NCI-H2081 (cell line): ENCODE measurements around the gene RNF213.

Experiments
- DNase-seq, 2 experiments: peaks; one replicate each; lab custom pipeline; 2025; lab: John Stamatoyannopoulos, UW

Gene RNF213

DNA sequence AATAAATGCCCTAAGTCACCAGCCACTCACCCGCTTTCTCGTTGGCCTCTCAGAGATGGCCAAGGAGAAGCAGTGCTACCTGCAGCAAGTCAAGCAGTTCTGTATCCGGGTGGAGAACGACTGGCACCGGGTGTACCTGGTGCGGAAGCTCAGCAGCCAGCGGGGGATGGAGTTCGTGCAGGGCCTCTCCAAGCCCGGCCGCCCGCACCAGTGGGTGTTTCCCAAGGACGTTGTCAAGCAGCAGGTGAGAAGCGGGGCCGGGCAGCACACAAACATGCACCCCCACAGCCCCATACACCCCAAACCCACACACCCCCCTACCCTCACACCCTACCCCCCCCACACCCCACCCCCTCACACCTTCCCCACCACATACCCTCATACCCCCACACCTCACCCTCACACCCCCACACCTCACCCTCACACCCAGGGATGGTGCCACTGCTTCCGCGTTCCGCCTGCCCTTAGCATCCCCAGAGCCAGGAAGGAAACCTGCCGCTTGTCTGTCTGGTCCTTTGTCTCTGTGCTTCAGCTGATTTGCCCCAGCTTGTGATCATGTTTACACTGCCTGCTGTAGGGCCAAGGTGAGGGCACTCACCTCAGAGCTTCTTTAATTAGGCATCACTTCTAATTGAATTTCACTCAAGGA lies 112.4 kb downstream of the RNF213 start:
- no peak for DNase-seq

DNA sequence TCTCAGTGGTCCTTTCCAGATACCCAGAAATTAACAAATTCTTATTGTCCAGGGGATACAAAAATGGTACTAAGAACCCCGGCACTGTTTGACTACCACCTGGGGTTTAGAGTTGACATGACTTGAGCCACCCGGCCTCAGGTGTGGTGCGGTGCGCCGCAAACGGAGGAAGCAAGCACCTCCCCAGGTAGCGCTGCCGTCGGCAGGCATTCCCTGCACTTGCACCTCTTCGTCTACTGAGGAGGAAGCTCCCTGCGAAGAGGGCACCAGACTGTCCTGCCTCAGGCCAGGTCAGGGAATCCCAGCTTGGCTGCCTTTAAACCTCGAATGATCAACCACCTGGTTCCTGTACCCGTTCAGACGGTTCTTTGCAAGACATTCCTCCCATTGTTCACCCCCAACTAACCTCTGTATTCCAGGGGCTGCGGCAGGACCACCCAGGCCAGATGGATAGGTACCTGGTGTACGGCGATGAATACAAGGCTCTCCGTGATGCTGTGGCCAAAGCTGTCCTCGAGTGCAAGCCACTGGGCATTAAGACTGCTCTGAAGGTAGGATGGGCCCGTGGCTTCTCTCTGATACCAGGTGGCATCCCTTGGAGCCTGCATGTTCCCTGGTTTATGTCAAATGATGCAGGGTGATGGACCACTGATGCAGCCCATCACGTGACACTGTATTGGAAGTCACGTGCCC lies 113.5 kb downstream of the RNF213 start:
- DNase-seq, result no peak

DNA sequence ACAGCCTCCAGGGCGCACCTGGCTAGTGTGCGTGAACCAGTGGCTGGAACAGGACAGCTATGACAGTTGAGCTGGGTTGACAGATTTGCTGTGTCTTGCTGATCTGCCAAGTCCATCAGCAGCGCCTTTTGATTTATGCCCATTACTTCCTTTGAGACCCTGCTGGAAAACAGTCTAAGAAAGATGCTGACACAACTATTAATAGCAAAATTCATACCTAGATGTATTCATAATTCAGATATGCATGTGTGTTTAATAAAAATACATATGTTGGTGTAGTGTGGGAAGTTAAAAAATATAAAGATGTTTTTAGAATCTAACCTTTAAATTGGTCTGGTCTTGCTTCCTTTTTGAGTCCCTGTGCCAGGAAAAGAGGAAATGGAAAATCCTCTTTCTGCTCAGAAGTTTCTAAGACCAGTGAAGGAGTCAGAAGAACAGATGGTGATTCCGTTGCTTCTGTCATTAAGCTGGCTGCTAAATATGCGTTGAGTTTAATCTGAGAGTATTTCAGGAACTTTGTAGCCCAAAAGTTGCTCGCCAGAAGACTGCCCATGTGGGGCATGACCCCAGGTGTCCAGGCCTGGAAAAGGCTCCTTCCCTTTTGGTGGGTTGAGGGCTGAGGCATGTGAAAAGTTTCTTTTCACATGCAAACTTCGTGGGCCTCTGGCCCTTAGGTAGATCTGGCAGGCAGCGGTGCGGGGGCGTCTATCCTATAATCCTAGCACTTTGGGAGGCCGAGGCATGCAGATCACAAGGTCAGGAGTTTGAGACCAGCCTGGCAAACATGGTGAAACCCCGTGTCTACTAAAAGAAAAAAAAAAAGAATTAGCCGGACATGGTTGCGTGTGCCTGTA lies 114.3 kb downstream of the RNF213 start:
- DNase-seq, result no peak

DNA sequence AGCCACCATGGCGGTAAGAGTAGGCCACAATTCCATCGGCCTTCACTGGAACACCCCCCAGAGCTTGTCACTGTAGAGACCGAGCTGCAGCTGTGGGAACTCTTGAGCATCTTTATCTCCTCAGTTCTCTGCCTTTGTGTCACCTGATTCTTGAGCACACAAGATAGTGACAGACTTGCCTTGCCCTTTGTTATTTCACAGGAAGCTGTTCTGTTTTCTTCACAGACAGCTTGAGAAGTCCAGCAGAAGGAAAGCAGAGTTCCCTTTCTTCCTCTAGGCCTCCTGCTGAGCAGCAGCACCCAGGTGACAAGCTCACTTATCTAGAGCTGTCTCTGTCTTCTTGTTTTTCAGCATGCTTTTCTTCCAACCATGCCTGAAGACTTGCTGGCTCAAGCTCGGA lies 115.9 kb downstream of the RNF213 start:
- DNase-seq, result no peak

DNA sequence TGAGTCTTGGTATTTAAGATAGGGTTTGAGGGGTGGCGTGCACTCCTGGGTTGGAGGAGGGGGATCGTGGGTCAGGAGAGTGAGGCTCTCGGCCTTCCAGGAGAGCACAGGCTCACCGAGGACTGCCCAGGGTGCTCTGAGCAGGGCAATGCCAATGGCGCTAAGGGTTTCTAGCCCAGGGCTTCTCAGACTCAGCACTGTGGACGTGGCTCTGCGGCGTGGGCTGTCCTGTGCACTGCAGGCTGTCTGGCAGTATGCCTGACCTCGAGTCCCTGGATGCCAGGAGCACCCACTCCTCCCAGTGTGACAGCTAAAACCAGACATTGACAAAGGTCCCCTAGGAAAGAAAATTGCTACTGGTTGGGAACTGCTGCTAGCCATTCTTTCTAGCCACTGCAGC lies 117.1 kb downstream of the RNF213 start:
- no peak for DNase-seq

DNA sequence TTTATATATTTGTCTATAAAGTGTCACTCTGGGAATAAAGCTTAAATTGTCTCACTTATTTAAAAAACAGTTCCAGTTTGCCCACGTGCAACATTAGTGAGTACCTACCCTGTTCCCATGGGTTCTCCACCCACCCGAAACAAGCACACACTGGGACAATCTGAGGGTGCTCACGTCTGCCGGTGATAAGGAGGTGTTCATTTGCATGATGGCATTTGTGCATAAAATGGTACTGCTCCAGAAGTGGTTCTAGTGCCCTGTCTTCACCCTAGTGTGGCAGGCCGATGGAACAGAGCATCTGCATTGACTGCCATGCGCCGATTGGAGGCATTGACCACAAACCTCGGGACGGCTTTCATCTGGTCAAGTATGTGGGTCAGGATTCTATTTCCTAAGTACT lies 118.7 kb downstream of the RNF213 start:
- DNase-seq, result no peak

DNA sequence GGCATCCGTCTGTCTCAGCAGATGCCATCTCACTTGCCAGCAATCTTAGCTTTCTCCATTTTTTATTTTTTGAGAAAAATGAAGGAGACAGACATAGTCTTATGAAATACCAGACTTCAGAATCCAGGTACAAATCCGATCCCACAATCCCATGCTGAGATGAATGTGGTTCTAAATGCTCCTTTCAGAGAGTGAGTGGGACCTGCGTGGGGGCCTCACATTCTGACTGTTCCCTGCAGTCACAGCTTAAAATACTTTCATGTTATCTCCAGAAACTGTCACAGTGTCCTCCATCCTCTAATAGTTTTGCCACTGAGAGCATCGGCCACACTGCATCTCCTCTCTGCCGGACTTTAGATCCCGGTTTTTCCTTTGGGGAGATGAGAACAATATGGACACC lies 119.4 kb downstream of the RNF213 start:
- no peak for DNase-seq

DNA sequence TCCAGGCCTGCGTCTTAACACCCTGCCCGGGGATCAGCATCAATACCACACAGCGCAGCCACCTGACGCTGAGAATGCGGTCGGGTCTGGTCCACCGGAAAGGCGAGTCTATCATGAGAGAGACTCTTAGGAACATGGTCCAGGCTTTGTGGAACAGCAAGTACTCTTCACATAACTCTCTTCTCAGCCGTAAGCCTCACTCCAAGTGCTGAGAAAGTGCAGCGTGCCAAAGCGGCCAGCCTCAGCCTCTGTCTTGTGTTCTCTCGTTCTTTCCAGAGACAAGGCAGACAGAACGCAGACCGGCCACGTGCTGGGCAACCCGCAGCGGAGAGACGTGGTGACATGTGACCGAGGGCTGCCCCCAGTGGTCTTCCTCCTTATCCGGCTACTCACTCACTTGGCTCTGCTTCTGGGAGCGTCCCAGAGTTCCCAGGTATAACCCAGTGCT lies 119.9 kb downstream of the RNF213 start:
- DNase-seq, result no peak

DNA sequence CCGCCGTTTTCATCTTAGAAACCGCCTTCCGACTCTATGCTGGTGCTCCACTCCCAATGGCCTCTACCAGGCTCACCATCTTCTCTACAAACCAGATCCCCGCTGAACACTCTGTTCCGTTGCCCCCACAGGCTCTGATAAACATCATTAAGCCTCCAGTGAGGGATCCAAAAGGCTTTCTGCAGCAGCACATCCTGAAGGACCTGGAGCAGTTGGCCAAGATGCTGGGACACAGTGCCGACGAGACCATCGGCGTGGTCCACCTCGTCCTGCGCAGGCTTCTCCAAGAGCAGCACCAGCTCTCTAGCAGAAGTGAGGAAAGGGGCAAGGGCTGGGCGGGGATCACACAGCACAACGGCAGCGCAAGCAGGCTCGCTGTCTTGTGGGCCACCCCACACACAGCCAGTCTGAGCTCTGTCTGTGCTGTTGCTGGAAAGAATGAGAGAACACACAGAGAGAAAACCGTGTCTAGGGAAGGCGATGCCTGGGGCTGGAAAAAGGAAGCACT lies 120.8 kb downstream of the RNF213 start:
- DNase-seq, result no peak

DNA sequence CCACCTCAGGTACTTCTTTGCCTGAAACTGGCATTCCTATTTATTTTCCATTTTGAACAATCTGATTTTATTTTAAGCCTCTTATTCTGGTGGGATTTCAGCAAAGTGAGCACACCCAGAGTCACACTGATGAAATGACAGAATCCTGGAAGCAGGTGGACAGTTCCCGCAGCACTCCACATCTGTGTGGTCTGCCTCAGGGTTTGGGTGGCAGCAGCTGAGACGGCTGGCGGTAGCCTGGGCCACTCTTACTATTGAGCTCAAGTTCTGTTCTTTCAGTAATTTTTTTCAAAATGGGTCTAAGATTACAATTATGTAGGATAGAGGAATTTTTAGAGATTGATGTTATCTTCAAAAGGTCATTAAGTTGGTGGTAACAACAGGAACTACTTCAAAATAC lies 121.8 kb downstream of the RNF213 start:
- no peak for DNase-seq

DNA sequence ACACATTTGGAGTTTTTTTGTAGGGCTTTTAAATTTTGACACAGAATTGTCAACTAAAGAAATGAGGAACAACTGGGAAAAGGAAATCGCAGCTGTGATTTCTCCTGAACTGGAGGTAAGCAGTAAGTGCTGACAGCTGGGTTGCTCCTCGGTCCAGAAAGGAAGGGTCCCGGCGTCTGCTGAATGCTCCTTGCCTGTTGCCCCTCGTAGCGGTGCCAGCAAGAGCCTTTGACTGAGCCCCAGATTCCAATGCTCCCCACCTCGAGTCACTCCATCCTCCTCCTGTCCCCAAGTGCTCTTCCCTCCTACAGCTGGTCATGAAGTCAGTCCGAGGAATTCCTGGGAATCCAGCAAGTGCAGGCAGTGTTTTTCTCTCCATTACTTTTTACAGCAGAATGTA lies 122.3 kb downstream of the RNF213 start:
- no peak for DNase-seq

DNA sequence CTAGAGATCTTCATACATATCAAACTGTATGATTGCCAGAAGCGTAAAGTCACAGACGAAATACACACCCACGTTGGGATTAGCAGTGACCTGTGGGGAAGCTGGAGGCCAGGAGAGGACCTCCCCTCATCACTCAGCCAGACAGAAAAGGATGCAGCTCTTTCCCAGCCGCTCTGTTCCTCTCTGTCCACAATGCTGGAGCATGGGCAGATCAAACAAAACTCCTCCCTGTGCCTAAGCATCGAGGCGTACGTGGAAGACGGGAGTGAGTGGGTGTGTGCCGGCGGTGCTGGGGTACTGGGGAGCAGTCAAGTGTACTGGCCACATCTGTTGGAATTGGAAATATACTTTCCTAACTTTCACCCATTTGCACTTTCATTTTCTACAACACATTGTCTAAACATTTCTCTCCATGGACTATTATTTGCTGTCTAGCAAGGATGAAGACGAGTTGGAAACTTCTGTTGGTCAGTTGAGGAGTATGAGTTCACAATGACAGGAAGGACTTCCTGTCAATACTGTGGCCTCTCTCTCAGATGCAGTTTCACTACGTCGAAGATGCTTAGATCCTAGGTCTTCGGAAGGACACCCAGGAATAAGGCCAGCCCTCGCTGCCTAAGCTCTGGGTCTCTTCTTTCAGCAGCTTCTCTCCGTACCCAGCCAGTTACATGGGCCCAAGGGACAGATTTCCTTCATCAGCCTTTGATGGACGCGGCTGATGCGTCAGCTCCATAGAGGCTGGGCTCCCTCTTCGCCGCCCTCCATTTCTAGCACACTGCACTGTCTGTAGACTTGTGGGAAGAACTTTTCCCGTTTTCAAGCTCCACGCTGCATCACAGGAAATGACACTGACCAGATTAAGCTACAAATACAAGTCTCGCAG lies 123.7 kb downstream of the RNF213 start:
- no peak for DNase-seq

DNA sequence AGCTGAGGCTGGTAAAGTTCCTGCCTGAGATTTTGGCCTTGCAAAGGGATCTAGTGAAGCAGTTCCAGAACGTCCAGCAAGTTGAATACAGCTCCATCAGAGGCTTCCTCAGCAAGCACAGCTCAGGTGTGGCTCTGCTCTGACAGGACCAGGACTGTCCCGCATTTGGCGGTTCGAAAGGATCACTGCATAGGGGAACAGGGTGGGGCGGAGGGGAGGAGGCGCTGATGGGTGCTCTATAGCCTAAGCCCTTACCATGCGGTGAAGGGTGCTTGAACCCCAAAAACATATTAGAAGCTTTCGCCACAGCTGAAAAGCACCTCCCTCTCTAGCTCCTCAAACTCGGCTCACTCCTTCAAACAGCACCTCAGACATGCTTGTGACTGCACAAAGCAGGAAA lies 124.4 kb downstream of the RNF213 start:
- no peak for DNase-seq

DNA sequence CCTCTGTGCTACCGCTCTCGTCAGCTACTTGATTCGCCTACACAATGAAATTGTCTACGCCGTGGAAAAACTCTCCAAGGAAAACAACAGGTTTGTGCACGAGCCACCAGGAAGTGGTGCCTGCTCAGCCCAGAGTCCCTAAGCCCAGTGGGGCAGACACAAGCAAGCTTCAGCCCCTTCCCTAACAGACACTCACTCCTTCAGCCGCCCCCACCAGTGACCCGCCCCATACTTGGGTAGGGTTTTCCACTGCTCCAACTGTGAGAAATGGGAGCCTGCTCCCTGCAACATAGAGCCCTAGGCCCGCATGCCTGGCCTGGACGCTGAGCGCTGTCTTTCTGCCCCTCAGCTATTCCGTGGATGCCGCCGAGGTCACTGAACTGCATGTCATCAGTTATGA lies 125.7 kb downstream of the RNF213 start:
- DNase-seq, result no peak

DNA sequence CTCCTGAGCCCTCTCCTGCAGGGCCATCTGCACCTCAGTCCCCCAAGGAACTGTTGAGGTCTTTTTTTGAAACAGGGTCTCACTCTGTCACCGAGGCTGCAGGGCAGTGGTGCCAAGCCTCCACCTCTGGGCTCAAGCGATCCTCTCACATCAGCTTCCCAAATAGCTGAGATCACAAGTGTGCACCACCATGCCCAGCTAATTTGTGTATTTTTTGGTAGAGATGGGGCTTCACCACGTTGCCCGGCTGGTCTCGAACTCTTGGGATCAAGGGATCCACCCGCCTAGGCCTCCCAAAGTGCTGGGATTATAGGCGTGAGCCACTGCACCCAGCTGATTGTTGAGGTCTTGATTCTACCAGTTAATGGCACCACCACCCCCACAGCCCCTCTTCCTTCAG lies 126.4 kb downstream of the RNF213 start:
- DNase-seq, result no peak

DNA sequence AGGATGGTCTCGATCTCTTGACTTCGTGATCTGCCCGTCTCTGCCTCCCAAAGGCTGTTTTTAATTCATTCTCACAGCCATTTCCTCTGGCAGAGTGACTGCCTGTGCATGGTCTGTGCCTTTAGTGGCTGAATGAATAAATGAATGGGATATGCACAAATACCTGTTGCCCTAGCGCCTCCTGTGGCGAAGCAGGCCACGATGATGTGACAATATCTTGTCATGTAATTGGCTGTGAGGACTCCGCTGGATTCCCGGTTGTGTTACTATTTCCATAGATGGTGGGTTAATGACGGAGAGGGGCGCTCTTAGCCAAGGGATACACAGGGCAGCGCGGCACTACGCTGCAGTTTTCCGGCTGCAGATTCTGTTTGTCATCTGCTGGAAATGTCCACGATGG lies 127.5 kb downstream of the RNF213 start:
- no peak for DNase-seq

DNA sequence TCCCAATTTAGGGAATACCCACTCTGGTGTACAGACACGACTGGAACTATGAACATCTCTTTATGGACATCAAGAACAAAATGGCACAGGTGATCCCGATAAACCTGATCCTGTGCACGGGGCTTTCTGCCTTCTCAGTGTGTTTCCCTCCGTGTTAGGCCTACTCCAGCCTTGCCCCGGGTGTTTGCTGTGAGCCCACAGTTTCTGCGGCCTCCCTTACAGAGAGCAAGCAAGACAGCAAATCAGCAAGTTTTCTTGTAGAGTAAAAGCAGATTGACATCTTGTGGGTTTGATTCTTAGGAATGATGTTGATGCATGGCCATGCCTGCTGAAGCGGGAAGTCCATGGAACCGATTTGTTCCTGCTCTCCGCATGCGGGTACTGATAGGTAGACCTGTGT lies 127.9 kb downstream of the RNF213 start:
- DNase-seq, result no peak

DNA sequence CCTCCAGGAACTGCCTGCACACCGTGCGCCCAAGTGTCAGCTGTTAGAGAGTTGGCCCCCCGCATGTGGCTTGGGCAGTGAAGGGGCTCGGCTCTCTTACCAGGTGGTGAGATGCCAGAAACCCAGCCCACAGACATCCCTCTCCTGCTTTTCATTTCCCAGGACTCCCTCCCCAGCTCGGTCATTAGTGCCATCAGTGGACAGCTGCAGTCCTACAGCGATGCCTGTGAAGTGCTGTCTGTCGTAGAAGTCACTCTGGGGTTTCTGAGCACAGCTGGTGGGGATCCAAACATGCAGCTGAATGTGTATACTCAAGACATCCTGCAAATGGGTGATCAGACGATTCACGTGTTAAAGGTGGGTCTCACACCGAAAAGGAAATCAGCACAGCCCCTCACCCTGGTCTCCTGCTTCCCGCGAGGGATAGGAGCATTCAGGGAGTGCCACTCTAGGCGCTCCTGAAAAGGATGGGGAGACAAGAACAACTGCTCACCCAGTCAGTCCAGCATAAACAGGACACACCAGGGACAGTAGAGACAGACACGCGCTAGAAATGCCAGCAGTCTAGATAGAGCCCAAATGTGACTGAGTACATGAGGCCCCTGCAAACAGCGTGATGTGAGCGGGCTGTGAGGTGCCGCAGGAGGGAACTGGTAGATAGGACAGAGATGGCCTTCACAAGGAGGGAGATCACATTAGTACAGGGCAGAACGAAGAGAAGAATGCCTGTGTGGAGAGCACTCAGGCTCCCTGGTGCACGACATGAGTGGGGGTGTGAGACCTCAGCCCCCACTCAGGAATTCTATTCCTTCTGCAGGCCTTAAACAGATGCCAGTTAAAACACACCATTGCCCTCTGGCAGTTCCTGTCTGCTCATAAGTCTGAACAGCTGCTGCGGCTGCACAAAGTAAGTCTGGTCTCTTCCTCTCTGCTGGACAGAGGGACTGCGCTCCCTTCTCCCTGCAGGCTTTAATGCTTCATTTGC lies 128.7 kb downstream of the RNF213 start:
- DNase-seq, result no peak

DNA sequence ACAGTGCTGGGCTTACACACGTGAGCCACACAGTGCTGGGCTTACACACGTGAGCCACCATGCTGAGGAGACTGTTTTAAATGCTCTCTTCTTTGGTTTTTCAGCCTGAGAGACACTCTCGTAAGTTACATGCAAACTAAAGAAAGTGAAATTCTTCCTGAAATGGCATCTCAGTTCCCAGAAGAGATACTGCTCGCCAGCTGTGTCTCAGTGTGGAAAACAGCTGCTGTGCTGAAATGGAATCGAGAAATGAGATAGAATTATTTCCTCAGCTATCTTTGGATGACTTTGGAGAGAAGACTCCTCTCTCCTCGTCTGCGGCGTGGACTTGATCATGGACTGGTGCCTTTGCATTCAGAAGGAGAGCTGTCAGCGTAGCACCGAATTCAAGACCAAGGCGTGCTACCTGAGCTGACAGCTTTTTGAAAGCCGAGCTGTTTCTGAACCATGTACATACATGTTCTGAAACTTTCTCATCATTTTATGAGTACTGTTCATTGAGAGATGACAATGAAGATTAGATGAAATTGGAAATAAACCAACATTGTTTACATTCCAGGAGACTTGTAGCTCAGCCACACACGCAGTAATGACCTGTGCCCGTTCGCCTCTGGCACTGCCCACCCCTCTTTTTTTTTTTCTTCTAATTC lies 132.7 kb downstream of the RNF213 start:
- DNase-seq, result no peak

DNA sequence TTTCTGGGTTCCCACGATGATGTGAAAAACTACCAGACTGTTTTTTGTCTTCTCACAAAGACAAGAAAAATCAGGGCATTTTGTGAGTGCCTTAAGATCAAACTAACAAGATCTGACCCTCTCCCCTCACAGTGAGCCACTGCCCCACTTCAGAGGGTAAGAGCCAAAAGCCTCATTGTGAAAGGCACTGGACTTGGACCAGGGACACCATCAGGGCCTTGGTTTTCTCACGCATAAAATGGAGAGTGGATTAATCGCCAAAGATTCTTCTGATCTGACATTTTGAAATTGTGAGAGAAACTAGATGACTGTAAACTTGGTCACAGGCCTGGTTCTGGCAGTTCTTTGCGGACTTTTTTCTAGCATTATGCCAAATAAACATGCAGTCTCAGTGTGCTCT lies 133.3 kb downstream of the RNF213 start:
- no peak for DNase-seq
